ENCODE data around the gene GADL1.

DNA sequence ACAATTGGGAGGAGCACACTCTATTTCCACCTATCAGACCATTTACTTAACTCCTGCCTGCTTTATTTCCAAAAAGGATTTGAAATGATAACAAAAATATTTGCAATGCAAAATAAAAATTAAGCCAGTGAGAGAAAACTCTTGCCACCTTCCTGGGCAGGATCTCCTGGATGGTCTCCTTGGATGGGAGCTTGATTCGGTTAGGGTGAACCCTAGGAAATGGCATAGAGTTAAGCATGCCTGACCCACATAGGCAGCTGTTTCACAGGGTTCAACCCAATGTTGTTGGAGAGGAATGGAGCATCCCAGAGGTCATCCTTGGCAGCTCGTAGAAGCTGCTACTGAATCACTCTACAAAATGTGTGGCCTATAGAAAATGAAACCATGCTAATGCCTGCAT, 204.3 kb downstream of the GADL1 start:
- TF ChIP-seq, protein P1, sequence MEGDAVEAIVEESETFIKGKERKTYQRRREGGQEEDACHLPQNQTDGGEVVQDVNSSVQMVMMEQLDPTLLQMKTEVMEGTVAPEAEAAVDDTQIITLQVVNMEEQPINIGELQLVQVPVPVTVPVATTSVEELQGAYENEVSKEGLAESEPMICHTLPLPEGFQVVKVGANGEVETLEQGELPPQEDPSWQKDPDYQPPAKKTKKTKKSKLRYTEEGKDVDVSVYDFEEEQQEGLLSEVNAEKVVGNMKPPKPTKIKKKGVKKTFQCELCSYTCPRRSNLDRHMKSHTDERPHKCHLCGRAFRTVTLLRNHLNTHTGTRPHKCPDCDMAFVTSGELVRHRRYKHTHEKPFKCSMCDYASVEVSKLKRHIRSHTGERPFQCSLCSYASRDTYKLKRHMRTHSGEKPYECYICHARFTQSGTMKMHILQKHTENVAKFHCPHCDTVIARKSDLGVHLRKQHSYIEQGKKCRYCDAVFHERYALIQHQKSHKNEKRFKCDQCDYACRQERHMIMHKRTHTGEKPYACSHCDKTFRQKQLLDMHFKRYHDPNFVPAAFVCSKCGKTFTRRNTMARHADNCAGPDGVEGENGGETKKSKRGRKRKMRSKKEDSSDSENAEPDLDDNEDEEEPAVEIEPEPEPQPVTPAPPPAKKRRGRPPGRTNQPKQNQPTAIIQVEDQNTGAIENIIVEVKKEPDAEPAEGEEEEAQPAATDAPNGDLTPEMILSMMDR (IDR thresholded peaks at IDR 0.05; ENCODE audit: insufficient read depth, low read length): no peak
- TF ChIP-seq, protein P2, sequence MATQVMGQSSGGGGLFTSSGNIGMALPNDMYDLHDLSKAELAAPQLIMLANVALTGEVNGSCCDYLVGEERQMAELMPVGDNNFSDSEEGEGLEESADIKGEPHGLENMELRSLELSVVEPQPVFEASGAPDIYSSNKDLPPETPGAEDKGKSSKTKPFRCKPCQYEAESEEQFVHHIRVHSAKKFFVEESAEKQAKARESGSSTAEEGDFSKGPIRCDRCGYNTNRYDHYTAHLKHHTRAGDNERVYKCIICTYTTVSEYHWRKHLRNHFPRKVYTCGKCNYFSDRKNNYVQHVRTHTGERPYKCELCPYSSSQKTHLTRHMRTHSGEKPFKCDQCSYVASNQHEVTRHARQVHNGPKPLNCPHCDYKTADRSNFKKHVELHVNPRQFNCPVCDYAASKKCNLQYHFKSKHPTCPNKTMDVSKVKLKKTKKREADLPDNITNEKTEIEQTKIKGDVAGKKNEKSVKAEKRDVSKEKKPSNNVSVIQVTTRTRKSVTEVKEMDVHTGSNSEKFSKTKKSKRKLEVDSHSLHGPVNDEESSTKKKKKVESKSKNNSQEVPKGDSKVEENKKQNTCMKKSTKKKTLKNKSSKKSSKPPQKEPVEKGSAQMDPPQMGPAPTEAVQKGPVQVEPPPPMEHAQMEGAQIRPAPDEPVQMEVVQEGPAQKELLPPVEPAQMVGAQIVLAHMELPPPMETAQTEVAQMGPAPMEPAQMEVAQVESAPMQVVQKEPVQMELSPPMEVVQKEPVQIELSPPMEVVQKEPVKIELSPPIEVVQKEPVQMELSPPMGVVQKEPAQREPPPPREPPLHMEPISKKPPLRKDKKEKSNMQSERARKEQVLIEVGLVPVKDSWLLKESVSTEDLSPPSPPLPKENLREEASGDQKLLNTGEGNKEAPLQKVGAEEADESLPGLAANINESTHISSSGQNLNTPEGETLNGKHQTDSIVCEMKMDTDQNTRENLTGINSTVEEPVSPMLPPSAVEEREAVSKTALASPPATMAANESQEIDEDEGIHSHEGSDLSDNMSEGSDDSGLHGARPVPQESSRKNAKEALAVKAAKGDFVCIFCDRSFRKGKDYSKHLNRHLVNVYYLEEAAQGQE (IDR thresholded peaks at IDR 0.05; ENCODE audit: insufficient replicate concordance, low read depth): no peak

All from HL-60 (cell line).